H1 (cell line): Measurements from ENCODE around the gene TEDC1. TPM values are rescaled to one million over a fixed set of nuclear protein-coding genes. Genes with fewer than 3 reads are reported as not detected.

ENCODE experiments used
- CTCF ChIA-PET: fragments of 300-600 bp; sonication (Branson Sonifier 250); formaldehyde crosslinking; loops from one replicate; lab custom pipeline; 2021; ENCODE audit not compliant: partially characterized antibody; lab: Charles Lee
- POLR2A ChIA-PET: fragments of 300-600 bp; sonication (Branson Sonifier 250); formaldehyde crosslinking; loops from one replicate; lab custom pipeline; 2021; ENCODE audit warnings: inconsistent platforms; ENCODE audit not compliant: partially characterized antibody; lab: Charles Lee
- DNase-seq, 2 experiments: peaks; one replicate each; pipeline versions ENCODE4 v3.0.0 to v3.0.0-alpha.2; 2010 to 2022; ENCODE audit warnings: low spot score in 2 of 2, low read depth in 1 of 2, mixed read lengths in 1 of 2
- FAIRE-seq: peaks from 2 replicates; lab custom pipeline; 2011; peaks lifted over from hg19 to GRCh38; lab: Jason Lieb, UNC
- H2AFZ ChIP-seq: 2 replicates; pipeline ENCODE4 v1.8.1; 2012; ENCODE audit warnings: low read length, inconsistent platforms
- H2AK5ac ChIP-seq: 2 replicates; pipeline ENCODE4 v1.6.1; 2013; ENCODE audit warnings: low read depth, low read length
- H2BK120ac ChIP-seq: replicated peaks from 2 replicates; pipeline ENCODE3; 2013; ENCODE audit warnings: low read depth, low read length, inconsistent platforms
- H2BK12ac ChIP-seq: 2 replicates; pipeline ENCODE4 v1.6.1; 2013; ENCODE audit warnings: low read depth, low read length
- H2BK15ac ChIP-seq: 2 replicates; pipeline ENCODE4 v1.6.1; 2013; ENCODE audit warnings: low read length
- H2BK20ac ChIP-seq: 2 replicates; pipeline ENCODE4 v1.6.1; 2013; ENCODE audit warnings: low read length
- H2BK5ac ChIP-seq: 2 replicates; pipeline ENCODE4 v1.6.1; 2013; ENCODE audit warnings: low read depth, low read length
- H3K14ac ChIP-seq: 2 replicates; pipeline ENCODE4 v1.6.1; 2013; ENCODE audit warnings: inconsistent platforms; ENCODE audit not compliant: insufficient read length
- H3K18ac ChIP-seq: 2 replicates; pipeline ENCODE4 v1.6.1; 2013; ENCODE audit warnings: low read length; ENCODE audit errors: extremely low read depth
- H3K23ac ChIP-seq: 2 replicates; pipeline ENCODE4 v1.6.1; 2013; ENCODE audit warnings: inconsistent platforms; ENCODE audit not compliant: insufficient read length
- H3K23me2 ChIP-seq: 2 replicates; pipeline ENCODE4 v1.6.1; 2013; ENCODE audit warnings: low read depth, low read length
- H3K27ac ChIP-seq: 2 replicates; pipeline ENCODE4 v1.6.1; 2011; ENCODE audit warnings: low read depth, low read length, inconsistent platforms
- H3K27me3 ChIP-seq, 4 experiments: replicated peaks in 1 of 4; 1 replicate in 1 of 4; 2 replicates in 3 of 4; pipeline versions ENCODE4 v1.6.1 to v1.8.1; 2011 to 2013; ENCODE audit warnings: low read length in 3 of 4, mild to moderate bottlenecking in 3 of 4, inconsistent platforms in 2 of 4, mixed read lengths in 2 of 4, moderate library complexity in 1 of 4; ENCODE audit not compliant: control insufficient read depth in 3 of 4, insufficient read depth in 3 of 4; ENCODE audit errors: extremely low read depth in 1 of 4
- H3K36me3 ChIP-seq, 4 experiments: 2 replicates each; pipeline versions ENCODE4 v1.6.1 to v1.8.1; 2011 to 2013; ENCODE audit warnings: mild to moderate bottlenecking in 4 of 4, low read length in 3 of 4, moderate library complexity in 2 of 4, control low read depth in 1 of 4, inconsistent platforms in 1 of 4; ENCODE audit not compliant: insufficient read depth in 4 of 4, control insufficient read depth in 2 of 4
- H3K4ac ChIP-seq: replicated peaks from 2 replicates; pipeline ENCODE3; 2013; ENCODE audit warnings: low read length, low read depth, mixed read lengths, inconsistent platforms; ENCODE audit not compliant: insufficient read length
- H3K4me1 ChIP-seq, 4 experiments: replicated peaks in 1 of 4; 1 replicate in 1 of 4; 2 replicates in 3 of 4; pipeline versions ENCODE4 v1.6.1 to v1.8.1; 2011 to 2013; ENCODE audit warnings: low read length in 3 of 4, inconsistent platforms in 2 of 4, mixed read lengths in 1 of 4; ENCODE audit not compliant: insufficient read depth in 4 of 4, control insufficient read depth in 3 of 4
- H3K4me2 ChIP-seq, 2 experiments: 2 replicates each; pipeline versions ENCODE4 v1.6.1 to v1.8.1; 2011 to 2013; ENCODE audit warnings: low read depth in 2 of 2, low read length in 2 of 2, control low read depth in 1 of 2, inconsistent platforms in 1 of 2, mild to moderate bottlenecking in 1 of 2; ENCODE audit not compliant: insufficient read depth in 1 of 2
- H3K4me3 ChIP-seq, 4 experiments: fragments of 200-600, 300-600 bp in 1 of 4; sonication (generic), shearing (Covaris generic), sonication (Bioruptor Twin) in 1 of 4; 2 replicates each; pipeline versions ENCODE4 v1.5.1 to v1.8.1; 2011 to 2016; ENCODE audit warnings: low read length in 4 of 4, low read depth in 3 of 4, control low read depth in 2 of 4, inconsistent platforms in 2 of 4, mild to moderate bottlenecking in 2 of 4, mixed read lengths in 1 of 4, moderate library complexity in 1 of 4; ENCODE audit not compliant: insufficient read depth in 2 of 4; ENCODE audit errors: extremely low read depth in 1 of 4
- H3K56ac ChIP-seq: replicated peaks from 2 replicates; pipeline ENCODE3; 2013; ENCODE audit warnings: low read depth, mild to moderate bottlenecking, mixed read lengths, low read length, inconsistent platforms; ENCODE audit not compliant: insufficient read length
- H3K79me1 ChIP-seq: 2 replicates; pipeline ENCODE4 v1.6.1; 2013; ENCODE audit warnings: low read depth, low read length, control low read depth
- H3K79me2 ChIP-seq, 2 experiments: 2 replicates each; pipeline versions ENCODE4 v1.6.1 to v1.8.1; 2012 to 2013; ENCODE audit warnings: low read length in 2 of 2, mild to moderate bottlenecking in 2 of 2, inconsistent platforms in 1 of 2; ENCODE audit not compliant: insufficient read depth in 2 of 2, control insufficient read depth in 1 of 2
- H3K9ac ChIP-seq, 4 experiments: replicated peaks in 1 of 4; 1 replicate in 1 of 4; 2 replicates in 3 of 4; pipeline versions ENCODE4 v1.6.1 to v1.8.1; 2011 to 2013; ENCODE audit warnings: low read depth in 3 of 4, low read length in 3 of 4, control low read depth in 2 of 4, mild to moderate bottlenecking in 2 of 4, moderate library complexity in 2 of 4, inconsistent platforms in 1 of 4; ENCODE audit errors: extremely low read depth in 1 of 4
- H3K9me3 ChIP-seq, 2 experiments: 2 replicates each; pipeline versions ENCODE4 v1.6.1 to v1.8.1; 2012 to 2013; ENCODE audit warnings: mild to moderate bottlenecking in 2 of 2, moderate library complexity in 2 of 2, control low read depth in 1 of 2, inconsistent platforms in 1 of 2, low read depth in 1 of 2, low read length in 1 of 2, mixed read lengths in 1 of 2; ENCODE audit not compliant: insufficient read depth in 2 of 2
- H4K20me1 ChIP-seq, 2 experiments: replicated peaks in 1 of 2; 2 replicates each; pipeline versions ENCODE3 to v1.8.1; 2011 to 2013; ENCODE audit warnings: inconsistent platforms in 2 of 2, low read length in 2 of 2, mild to moderate bottlenecking in 1 of 2; ENCODE audit not compliant: insufficient read depth in 2 of 2, control insufficient read depth in 1 of 2
- H4K5ac ChIP-seq: 2 replicates; pipeline ENCODE4 v1.6.1; 2013; ENCODE audit warnings: low read length, low read depth, mixed read lengths, inconsistent platforms; ENCODE audit not compliant: insufficient read length
- H4K8ac ChIP-seq: 2 replicates; pipeline ENCODE4 v1.8.0; 2013; ENCODE audit warnings: mild to moderate bottlenecking, moderate library complexity, low read length, inconsistent platforms; ENCODE audit not compliant: insufficient read depth; ENCODE audit errors: extremely low read depth
- H4K91ac ChIP-seq: replicated peaks from 2 replicates; pipeline ENCODE3; 2013; ENCODE audit warnings: low read length, mixed read lengths, inconsistent platforms; ENCODE audit not compliant: insufficient read length
- CTBP2 ChIP-seq: IDR thresholded peaks from 2 replicates; pipeline ENCODE4 v1.7.0; 2011; ENCODE audit warnings: borderline replicate concordance, mild to moderate bottlenecking, moderate library complexity, mixed read lengths, low read length; ENCODE audit not compliant: insufficient read depth, insufficient read length
- FOSL1 ChIP-seq: IDR thresholded peaks from 2 replicates; pipeline ENCODE4 v1.6.1; 2011; ENCODE audit warnings: mild to moderate bottlenecking, low read depth, low read length, moderate library complexity; ENCODE audit not compliant: insufficient read depth
- RAD21 ChIP-seq, 2 experiments: IDR thresholded peaks in 1 of 2; conservative IDR thresholded peaks in 1 of 2; 2 replicates each; pipeline ENCODE4 v1.6.1; 2011; ENCODE audit warnings: low read depth in 2 of 2, low read length in 2 of 2, improper control_type of control experiment in 1 of 2, inconsistent platforms in 1 of 2, mild to moderate bottlenecking in 1 of 2, moderate library complexity in 1 of 2
- SUZ12 ChIP-seq: fragments of 200-600 bp; sonication (generic); IDR thresholded peaks from 2 replicates; pipeline ENCODE4 v1.6.1; 2012; ENCODE audit warnings: mild to moderate bottlenecking, inconsistent platforms, low read length, moderate library complexity, mixed read lengths
- WGBS, 2 experiments: shearing (Covaris generic) in 1 of 2; methylation state at CpG; one replicate each; pipeline versions ENCODE4 v1.1.6 to v1.1.7; 2013 to 2015; ENCODE audit warnings: low lambda C conversion rate in 2 of 2, mixed read lengths in 2 of 2, inconsistent platforms in 1 of 2, low coverage in 1 of 2, missing lambda C conversion rate in 1 of 2; ENCODE audit not compliant: insufficient replicate concordance in 2 of 2, insufficient coverage in 1 of 2, insufficient read length in 1 of 2; ENCODE audit errors: extremely low coverage in 1 of 2, missing lambda C conversion rate in 1 of 2; 5-methylcytosine and 5-hydroxymethylcytosine counted together
- polyA plus RNA-seq, 7 experiments: library from polyadenylated mRNA; depleted of rRNA in 3 of 7; stranded (reverse) in 5 of 7; unstranded in 2 of 7; fragments of >200 nt in 5 of 7; fragments of 200-250 nt in 2 of 7; gene quantifications; 1 replicate in 5 of 7; 2 replicates in 1 of 7; 4 replicates in 1 of 7; pipeline versions ENCODE4 v1.2.1 to v1.2.3, GENCODE V29; 2011 to 2013; ENCODE audit warnings: missing spikeins in 2 of 7, mixed read lengths in 2 of 7
- total RNA-seq: library from RNA; stranded (reverse); fragmentation: NEBNext Ultra II Directional; extraction: Animal tissue kit (Norgen Biotek cat#: 25700); gene quantifications from 2 replicates; pipeline ENCODE4 v1.2.1, GENCODE V29; 2021
- TF ChIP-seq, protein P1 (sequence below): IDR thresholded peaks from 2 replicates; pipeline ENCODE4 v1.6.1; 2012; ENCODE audit warnings: low read length, inconsistent platforms
- TF ChIP-seq, protein P2 (sequence below), 3 experiments: IDR thresholded peaks; 1 replicate in 2 of 3; 2 replicates in 1 of 3; pipeline versions ENCODE4 v1.5.1 to v1.6.1; 2011; ENCODE audit warnings: low read length in 3 of 3, mild to moderate bottlenecking in 3 of 3, inconsistent platforms in 2 of 3, low read depth in 1 of 3, moderate library complexity in 1 of 3; ENCODE audit not compliant: insufficient read depth in 1 of 3; ENCODE audit errors: control extremely low read depth in 1 of 3

TEDC1 gene
- total and polyA plus RNA-seq, 2 of the 8 experiments (the other 6 are each of a cell fraction or from before 2014, with no cell fraction given) = 5.6 to 14.8 TPM

DNA sequence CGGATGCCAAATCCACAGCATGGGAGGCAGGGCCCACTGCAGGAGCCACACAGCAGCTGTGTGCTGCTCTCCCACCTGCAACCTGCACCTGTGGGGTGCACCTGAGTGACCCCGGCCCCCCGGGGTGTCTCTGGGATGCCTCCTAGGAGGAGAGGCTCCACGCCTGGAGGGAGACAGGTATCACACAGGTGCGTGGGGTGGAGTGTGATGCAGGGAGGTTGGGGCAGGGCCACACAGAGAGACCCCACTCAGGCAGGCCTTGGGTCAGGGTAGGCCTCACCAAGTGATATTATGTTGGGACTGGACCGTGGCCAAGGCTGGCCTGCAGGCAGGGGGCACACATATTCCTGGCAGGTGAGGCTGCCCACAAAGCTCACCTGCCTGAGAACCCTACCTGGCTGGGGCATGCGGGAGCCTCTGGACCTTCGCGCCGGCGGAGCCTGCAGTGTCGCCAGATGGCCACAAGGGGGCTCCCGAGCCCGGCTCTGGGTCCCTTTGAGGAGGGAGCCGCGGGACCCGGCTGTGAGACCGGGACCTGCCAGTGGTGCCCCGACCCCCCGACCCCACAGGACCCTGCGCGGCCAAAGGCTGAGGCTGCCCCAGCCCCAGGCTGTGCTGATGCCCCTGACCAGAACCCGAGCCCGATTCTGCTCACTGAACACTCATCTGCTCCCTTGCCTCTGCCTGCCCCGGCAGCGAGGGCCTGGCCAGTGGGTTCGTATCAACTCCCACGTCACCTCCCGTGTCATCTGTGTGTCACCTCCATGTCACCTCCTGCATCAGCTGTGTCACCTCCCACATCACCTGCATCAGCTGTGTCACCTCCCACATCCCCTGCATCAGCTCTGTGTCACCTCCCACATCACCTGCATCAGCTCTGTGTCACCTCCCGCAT is 46.8 kb downstream of the TEDC1 start:
- Histone ChIP-seq H2BK15ac (no peak overlapping the region), H2BK5ac (no peak overlapping the region), H3K4me1 (no peaks in the 10 kb centered on the region), H4K5ac (no peak overlapping the region), H2BK20ac (no peak overlapping the region), H3K9me3 (peaks cover 18 to 84% of the 10 kb centered on the region in 2 experiments; a peak in 3 of 4 replicates), H3K9ac (no peak overlapping the region), H3K27ac (no peak overlapping the region), H3K79me1 (no peaks in the 10 kb centered on the region), H3K23ac (no peak overlapping the region), H2AFZ (no peak overlapping the region), H2BK120ac (no peak overlapping the region), H3K36me3 (no peaks in the 10 kb centered on the region), H3K14ac (no peak overlapping the region), H3K27me3 (no peaks in the 10 kb centered on the region; a peak in 1 of 7 replicates), H4K91ac (no peak overlapping the region), H3K4me3 (no peak overlapping the region), H2AK5ac (no peak overlapping the region), H3K4ac (no peak overlapping the region), H3K56ac (no peak overlapping the region), H4K20me1 (no peaks in the 10 kb centered on the region), H3K23me2 (no peaks in the 10 kb centered on the region), H3K18ac (no peak overlapping the region), H3K79me2 (no peaks in the 10 kb centered on the region), H3K4me2 (no peak overlapping the region), H2BK12ac (no peak overlapping the region), H4K8ac (no peak overlapping the region)
- 64% methylated on average over 16 of the region's 30 CpGs; no CpG with 5 or more reads in 1 of the 2 experiments for WGBS, 2 experiments
- ChIA-PET CTCF (interaction anchor here (0.7 to 2.9 kb wide), 7 partner anchors 9 to 463 kb away, joined by 3 to 21 read pairs (median 4); no protein-coding TSS in a partner anchor), POLR2A (no interaction called here)
- FAIRE-seq = no peak
- peak in 1 of 2 experiments; percentile 86 for DNase-seq
- TF ChIP-seq FOSL1 (no peak), CTBP2 (no peak), RAD21 (IDR thresholded peaks at IDR 0.05 in 1 of 2, conservative IDR thresholded peaks at IDR 0.05 in 1 of 2; ENCODE audit: low read depth in 2 of 2, low read length in 2 of 2) (peak; percentile 64 to 79), SUZ12 (no peak)
- TF ChIP-seq, protein P1, sequence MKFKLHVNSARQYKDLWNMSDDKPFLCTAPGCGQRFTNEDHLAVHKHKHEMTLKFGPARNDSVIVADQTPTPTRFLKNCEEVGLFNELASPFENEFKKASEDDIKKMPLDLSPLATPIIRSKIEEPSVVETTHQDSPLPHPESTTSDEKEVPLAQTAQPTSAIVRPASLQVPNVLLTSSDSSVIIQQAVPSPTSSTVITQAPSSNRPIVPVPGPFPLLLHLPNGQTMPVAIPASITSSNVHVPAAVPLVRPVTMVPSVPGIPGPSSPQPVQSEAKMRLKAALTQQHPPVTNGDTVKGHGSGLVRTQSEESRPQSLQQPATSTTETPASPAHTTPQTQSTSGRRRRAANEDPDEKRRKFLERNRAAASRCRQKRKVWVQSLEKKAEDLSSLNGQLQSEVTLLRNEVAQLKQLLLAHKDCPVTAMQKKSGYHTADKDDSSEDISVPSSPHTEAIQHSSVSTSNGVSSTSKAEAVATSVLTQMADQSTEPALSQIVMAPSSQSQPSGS = no peak
- TF ChIP-seq, protein P2, sequence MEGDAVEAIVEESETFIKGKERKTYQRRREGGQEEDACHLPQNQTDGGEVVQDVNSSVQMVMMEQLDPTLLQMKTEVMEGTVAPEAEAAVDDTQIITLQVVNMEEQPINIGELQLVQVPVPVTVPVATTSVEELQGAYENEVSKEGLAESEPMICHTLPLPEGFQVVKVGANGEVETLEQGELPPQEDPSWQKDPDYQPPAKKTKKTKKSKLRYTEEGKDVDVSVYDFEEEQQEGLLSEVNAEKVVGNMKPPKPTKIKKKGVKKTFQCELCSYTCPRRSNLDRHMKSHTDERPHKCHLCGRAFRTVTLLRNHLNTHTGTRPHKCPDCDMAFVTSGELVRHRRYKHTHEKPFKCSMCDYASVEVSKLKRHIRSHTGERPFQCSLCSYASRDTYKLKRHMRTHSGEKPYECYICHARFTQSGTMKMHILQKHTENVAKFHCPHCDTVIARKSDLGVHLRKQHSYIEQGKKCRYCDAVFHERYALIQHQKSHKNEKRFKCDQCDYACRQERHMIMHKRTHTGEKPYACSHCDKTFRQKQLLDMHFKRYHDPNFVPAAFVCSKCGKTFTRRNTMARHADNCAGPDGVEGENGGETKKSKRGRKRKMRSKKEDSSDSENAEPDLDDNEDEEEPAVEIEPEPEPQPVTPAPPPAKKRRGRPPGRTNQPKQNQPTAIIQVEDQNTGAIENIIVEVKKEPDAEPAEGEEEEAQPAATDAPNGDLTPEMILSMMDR (IDR thresholded peaks at IDR 0.05; ENCODE audit: control extremely low read depth in 1 of 3, insufficient read depth in 1 of 3, low read depth in 1 of 3, low read length in 3 of 3) = peak in 2 of 3 experiments; percentile 69 to 82; a peak in 3 of 4 replicates
